NK-92 (cell line): ENCODE results near the gene KCNK4.

Experiments used
- DNase-seq: peaks from one replicate; lab custom pipeline; 2025; ENCODE audit not compliant: unreplicated experiment; lab: John Stamatoyannopoulos, UW

The KCNK4 gene

DNA sequence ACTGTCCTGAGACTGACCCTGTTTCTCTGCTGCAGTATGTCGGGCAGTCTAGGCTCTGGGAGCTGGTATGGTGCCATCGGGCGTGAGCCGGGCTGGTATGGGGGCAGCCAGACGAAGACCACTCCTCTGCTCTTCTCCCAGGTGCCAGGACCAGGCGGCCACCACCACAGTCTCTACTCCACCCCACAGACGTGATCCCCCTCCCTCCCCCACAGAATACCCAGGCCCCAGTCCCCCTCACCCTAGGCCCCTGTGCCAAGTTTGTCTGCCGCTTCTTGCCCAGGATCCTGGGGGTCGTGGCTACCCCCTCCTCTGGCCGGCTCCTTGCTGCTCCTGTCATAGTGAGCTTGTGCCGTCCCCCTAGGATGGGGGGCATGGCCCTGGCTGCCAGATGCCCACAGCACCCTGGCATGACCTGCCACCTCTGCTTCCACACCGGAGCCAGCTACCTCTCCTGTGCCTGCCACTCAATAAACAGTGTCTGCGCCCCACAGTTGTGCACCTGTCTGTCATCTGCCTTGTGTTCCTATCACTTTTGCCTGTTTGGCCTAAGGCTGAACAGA lies 2.0 kb upstream of the KCNK4 start:
- DNase-seq = no peak

- no peak for DNase-seq
Observed at GRCh38 chr11:64290352-64291261, 495 bp upstream of the KCNK4 start.

DNA sequence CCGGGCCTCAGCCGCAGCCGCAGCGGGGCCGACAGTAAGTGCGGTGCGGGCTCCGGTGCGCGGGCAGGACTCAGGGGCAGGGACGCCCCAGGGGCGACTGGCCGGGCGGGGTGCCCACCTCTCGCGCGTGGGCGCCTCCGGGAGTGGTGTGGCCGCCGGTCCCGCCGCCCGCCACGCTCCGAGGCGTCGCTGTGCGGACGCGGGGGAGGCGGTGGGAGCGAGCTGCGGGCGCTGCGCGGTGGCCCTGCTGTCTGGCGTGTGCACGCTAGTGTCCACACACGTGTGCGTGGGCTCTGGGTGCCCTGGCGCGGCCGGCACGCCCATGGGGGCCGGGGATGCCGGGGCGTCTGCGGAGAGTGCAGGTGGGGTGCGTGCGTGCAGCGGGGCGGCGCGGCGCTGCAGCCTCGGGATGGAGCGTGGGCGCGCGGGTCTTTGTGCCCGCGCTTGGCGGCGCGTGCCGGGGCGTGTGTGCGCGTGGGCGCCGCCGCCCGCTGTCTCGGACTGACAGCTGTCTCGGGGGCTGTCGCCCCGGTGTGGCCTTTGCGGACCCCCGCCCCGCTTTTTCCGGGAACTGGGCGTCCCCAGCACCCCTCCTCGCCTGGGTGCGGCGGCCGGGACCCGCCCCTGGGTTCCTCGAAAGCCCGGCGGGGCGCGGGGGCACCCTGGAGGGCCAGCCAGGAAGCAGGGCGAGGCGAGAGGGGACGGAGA lies 804 bp downstream of the KCNK4 start:
- no peak for DNase-seq

DNA sequence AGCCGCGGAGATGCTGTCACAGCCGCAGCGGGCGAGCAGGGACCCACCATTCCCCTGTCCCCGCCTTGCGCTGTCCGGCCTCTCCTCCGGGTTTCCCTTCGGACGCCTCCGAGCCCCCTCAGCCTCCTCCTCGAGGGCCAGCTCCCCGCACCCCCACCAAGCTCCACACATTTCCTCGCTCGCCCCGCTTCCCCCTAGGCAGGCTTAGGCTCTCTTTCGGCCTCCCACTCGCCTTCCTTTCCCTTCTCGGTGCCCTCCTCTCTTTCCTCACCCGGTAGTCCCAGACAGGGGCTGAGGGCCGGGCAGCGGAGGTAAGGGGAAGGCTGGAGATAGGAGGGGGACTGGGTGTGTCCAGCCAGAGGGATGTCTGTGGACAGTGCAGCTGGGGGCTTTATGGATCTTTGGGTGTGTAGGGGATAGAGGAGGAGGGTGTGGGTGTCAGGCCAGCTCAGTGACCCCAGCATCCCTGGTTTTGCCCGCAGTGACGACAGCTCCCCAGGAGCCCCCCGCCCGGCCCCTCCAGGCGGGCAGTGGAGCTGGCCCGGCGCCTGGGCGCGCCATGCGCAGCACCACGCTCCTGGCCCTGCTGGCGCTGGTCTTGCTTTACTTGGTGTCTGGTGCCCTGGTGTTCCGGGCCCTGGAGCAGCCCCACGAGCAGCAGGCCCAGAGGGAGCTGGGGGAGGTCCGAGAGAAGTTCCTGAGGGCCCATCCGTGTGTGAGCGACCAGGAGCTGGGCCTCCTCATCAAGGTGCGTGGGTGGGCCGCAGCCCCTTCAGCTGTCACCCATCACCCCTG lies 1.6 kb downstream of the KCNK4 start:
- no peak for DNase-seq

DNA sequence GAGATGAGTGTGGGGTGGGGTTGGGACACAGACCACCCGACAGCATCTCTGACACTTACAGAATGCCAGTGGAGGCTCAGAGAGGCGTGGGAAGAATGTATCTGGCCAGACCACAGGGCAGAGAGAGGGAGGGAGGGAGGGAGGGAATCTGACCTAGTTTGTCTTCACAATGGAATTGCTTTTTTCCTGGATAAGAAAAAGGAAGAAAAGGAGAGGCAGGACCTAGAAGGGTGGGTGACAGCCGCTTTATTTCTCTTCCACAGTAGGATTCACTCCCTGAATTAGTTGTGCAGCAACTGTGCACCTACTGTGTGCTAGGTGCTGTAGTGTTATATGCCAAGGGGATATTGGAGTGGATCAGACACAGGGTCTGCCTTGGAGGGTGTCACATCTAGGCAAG lies 3.7 kb downstream of the KCNK4 start:
- DNase-seq = no peak

GRCh38 chr11:64295760-64296159 lies 4.7 kb downstream of the KCNK4 start:
- no peak for DNase-seq

GRCh38 chr11:64296236-64296635 lies 5.1 kb downstream of the KCNK4 start:
- DNase-seq = no peak

DNA sequence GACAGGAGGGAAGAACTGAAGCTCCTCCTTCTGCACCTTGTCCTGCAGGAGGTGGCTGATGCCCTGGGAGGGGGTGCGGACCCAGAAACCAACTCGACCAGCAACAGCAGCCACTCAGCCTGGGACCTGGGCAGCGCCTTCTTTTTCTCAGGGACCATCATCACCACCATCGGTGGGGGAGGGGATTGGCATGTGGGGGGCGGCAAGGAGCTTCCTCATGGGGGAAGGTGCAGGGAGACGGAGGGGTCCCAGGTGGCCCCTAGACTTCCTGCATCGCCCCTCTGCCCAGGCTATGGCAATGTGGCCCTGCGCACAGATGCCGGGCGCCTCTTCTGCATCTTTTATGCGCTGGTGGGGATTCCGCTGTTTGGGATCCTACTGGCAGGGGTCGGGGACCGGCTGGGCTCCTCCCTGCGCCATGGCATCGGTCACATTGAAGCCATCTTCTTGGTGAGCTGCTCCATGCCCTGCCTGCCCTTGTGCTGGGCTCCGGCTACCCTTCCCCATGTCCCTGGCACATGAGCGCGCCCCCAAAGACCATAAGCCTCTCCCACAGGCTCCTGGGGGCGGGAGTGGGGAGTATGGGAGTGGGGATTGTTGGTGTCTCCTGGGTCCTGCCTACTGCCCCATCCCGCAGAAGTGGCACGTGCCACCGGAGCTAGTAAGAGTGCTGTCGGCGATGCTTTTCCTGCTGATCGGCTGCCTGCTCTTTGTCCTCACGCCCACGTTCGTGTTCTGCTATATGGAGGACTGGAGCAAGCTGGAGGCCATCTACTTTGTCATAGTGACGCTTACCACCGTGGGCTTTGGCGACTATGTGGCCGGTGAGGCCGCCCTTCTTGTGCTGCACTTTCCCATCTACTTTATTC lies 6.0 kb downstream of the KCNK4 start:
- DNase-seq = no peak

DNA sequence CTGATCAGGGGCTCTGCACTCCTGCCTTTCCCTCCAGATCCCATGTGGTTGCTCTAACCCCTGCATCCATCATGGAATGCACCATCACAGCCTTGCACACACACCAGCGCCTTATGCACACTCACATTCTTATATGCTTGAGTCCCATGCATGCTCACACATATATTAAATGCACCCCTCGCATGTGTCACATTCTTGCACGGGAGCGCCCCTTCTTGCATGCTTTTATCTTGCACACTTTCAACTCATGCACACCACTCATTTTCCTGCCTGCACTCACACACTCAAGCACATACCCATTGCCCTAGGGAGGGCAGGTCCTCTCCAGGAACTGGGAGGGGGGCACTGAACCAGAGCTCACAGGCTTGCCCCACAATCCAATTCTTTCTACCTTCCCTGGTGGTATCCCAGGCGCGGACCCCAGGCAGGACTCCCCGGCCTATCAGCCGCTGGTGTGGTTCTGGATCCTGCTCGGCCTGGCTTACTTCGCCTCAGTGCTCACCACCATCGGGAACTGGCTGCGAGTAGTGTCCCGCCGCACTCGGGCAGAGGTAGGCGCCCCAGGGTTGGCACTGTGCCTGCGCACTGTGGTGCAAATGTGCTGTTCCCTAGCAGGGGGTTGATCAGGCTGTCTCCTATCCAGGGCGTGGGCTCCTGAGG lies 6.7 kb downstream of the KCNK4 start:
- DNase-seq = no peak

DNA sequence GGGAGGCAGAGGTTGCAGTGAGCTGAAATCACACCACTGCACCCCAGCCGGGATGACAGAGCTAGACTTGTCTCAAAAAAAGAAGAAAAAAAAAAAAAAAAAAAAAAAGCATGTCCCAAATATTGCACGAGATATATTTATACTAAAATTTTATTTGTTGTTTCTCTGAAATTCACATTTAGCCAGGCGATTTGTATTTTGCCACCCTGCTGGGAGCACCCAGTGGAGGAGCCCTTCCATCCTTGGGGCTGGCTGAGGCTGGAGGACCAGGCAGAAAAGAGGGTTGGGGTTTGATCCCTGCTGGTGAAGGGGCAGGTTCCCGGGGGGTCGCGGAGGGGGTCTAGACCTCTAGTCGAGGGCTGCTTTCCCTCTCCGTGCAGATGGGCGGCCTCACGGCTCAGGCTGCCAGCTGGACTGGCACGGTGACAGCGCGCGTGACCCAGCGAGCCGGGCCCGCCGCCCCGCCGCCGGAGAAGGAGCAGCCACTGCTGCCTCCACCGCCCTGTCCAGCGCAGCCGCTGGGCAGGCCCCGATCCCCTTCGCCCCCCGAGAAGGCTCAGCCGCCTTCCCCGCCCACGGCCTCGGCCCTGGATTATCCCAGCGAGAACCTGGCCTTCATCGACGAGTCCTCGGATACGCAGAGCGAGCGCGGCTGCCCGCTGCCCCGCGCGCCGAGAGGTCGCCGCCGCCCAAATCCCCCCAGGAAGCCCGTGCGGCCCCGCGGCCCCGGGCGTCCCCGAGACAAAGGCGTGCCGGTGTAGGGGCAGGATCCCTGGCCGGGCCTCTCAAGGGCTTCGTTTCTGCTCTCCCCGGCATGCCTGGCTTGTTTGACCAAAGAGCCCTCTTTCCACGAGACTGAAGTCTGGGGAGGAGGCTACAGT lies 8.1 kb downstream of the KCNK4 start:
- no peak for DNase-seq

DNA sequence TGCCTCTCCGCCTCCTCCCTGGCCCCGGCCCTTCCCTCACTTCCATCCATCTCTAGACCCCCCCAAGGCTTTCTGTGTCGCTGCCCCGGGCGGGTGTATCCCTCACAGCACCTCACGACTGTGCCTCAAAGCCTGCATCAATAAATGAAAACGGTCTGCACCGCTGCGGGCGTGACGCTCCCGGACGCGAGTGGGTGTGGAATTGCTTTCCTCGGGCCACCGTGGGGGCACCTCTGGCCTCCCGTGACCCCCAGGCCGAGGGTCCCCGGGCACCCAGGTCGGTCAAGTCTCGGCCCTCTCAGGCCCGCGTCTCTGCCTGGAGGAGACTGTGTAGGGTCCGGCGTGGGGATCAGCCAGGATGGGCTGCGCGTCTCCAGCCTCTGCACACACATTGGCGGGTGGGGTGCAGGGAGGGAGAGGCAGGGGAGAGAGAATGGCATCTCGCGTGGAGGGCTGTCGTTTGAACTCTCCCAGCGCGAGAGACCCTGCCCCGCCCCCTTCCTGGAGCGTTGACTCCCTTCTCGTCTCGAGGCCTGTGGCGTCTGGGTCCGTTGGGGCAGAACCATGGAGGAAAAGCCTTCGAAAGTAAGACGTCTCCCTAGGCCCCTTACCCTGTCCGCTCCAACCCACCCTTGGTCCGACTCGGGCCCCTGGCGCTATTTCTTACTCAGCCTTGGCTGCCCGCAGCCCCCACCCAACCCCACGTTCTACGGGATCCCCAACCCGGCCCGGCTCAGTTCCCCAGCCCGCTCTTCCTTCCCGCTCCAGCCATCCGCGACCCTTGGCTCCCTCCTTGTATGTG lies 8.9 kb downstream of the KCNK4 start, which contains the start of gene CATSPERZ:
TSS of gene CATSPERZ (plus strand) at position 512 of the 802 bp plus-strand sequence. CDS start at position 565, 53 bp downstream.
- DNase-seq = no peak

- no peak for DNase-seq
Observed at GRCh38 chr11:64303109-64304031, 12.3 kb downstream of the KCNK4 start.

DNA sequence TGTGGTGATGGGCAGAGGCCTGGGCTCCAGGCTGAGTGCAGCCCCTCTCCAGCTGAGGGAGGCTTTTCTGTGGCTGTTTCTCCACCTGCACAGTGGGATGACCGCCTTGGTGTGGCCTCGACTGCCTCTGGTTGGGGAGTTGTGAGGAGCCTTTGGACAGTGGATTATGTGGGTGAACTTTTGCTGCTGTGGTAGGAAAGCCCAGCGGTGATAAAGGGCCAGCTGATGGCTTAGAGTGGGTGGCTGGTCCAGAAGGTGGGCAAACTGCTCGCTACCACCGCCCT lies 12.9 kb downstream of the KCNK4 start:
- no peak for DNase-seq

- DNase-seq = no peak
Observed at GRCh38 chr11:64304316-64305072, 13.4 kb downstream of the KCNK4 start.

DNA sequence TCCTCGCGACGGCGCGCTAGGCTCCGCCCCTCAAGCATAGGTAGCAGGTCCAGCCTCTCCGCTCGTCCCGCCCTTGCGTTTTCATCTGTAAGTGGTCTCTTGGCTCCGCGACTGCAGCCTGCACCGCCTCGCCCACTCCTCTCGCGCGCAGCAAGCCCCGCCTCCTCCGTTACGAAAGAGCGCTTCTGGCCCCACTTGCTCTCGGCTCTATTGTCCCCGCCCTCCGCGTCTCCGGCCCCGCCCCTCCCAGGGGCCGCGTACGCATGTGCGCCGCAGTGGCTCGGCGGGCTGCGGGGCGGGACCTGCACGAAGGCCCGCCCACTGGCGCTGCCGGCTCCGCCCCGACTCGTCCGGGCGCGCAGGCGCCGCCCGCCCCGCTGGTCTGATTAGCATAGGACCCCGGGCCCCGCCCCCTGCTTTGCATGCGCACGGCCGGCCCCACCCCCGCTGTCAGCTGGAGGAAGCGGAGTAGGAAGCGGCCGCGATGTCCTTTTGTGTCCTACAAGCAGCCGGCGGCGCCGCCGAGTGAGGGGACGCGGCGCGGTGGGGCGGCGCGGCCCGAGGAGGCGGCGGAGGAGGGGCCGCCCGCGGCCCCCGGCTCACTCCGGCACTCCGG lies 14.1 kb downstream of the KCNK4 start, which contains the start of gene ESRRA:
TSS of gene ESRRA (plus strand) at position 450 of the 616 bp plus-strand sequence. CDS start 1,656 bp downstream, outside the sequence.
- peak; percentile 100 for DNase-seq
